K562 (cell line): ENCODE measurements around the gene ABCB9. TPM values are rescaled to one million over a fixed set of nuclear protein-coding genes. Genes with fewer than 3 reads are reported as not detected.

Experiments
- CHD1 ChIP-seq: fragments of 200-600 bp; sonication (generic); IDR thresholded peaks from one replicate; pipeline ENCODE4 v1.6.1; 2012; ENCODE audit warnings: mild to moderate bottlenecking, moderate library complexity, low read length, inconsistent platforms
- CREB1 ChIP-seq, 2 experiments: sonication (generic) in 1 of 2; formaldehyde crosslinking in 1 of 2; IDR thresholded peaks; 2 replicates each; pipeline versions ENCODE4 v1.6.1 to v1.8.0; 2012 to 2022; ENCODE audit warnings: inconsistent platforms in 1 of 2, mild to moderate bottlenecking in 1 of 2, missing genetic modification reagents in 1 of 2, moderate library complexity in 1 of 2
- ETV1 ChIP-seq: fragments of 450-650 bp; conservative IDR thresholded peaks from 2 replicates; pipeline ENCODE4 v1.6.1; 2016; ENCODE audit warnings: missing genetic modification characterization, control low read depth, low read depth, missing compliant biosample characterization
- NFE2 ChIP-seq: IDR thresholded peaks from 2 replicates; pipeline ENCODE4 v1.6.1; 2014; ENCODE audit warnings: antibody characterized with exemption, low read depth
- NFXL1 ChIP-seq: fragments of 450-650 bp; formaldehyde crosslinking; IDR thresholded peaks from 2 replicates; pipeline ENCODE4 v1.4.0; 2021; ENCODE audit warnings: mild to moderate bottlenecking
- SNRNP70 ChIP-seq: fragments of 200-400 bp; formaldehyde crosslinking; optimal IDR thresholded peaks from 2 replicates; pipeline ENCODE3; 2017; ENCODE audit warnings: low read depth, low read length
- STAT5A ChIP-seq: IDR thresholded peaks from 2 replicates; pipeline ENCODE4 v1.6.1; 2012; ENCODE audit warnings: low read length, inconsistent platforms, borderline replicate concordance
- XRCC4 ChIP-seq: IDR thresholded peaks from one replicate; pipeline ENCODE4 v1.6.1; 2011; ENCODE audit not compliant: insufficient read depth, insufficient read length; ENCODE audit errors: extremely low read depth
- YY1 ChIP-seq, 3 experiments: IDR thresholded peaks; 2 replicates each; pipeline ENCODE4 v1.6.1; 2011; ENCODE audit warnings: low read length in 2 of 3, mild to moderate bottlenecking in 2 of 3, moderate library complexity in 2 of 3, borderline replicate concordance in 1 of 3, control low read depth in 1 of 3, low read depth in 1 of 3; ENCODE audit not compliant: insufficient read depth in 3 of 3, insufficient replicate concordance in 2 of 3, control insufficient read depth in 1 of 3, insufficient read length in 1 of 3; ENCODE audit errors: extremely low read depth in 1 of 3
- polyA plus RNA-seq, 8 experiments: library from polyadenylated mRNA; depleted of rRNA in 4 of 8; stranded (reverse) in 5 of 8; unstranded in 3 of 8; fragments of >200 nt; fragmentation: Nextera tagmentation in 2 of 8; fragmentation: Illumina TruSeq in 1 of 8; extraction: Ambion mirVana in 2 of 8; extraction: Trizol in 1 of 8; gene quantifications; 2 replicates each; pipeline versions ENCODE4 v1.2.1 to v1.2.3, GENCODE V29; 2011 to 2014; ENCODE audit warnings: inconsistent platforms in 1 of 8, missing spikeins in 1 of 8
- total RNA-seq, 7 experiments: library from RNA; depleted of rRNA in 6 of 7; stranded (reverse); fragments of >200 nt in 6 of 7; fragmentation: Illumina TruSeq in 2 of 7; extraction: Trizol in 2 of 7; gene quantifications; 2 replicates each; pipeline versions ENCODE4 v1.2.1 to v1.2.3, GENCODE V29; 2011 to 2021; ENCODE audit warnings: low replicate concordance in 1 of 7
- TF ChIP-seq, protein P1 (sequence below): sonication (generic); formaldehyde crosslinking; IDR thresholded peaks from 2 replicates; pipeline ENCODE4 v1.5.0; 2020; ENCODE audit warnings: missing genetic modification reagents
- TF ChIP-seq, protein P2 (sequence below): sonication (generic); formaldehyde crosslinking; IDR thresholded peaks from 2 replicates; pipeline ENCODE4 v1.8.0; 2022; ENCODE audit warnings: mild to moderate bottlenecking, missing genetic modification reagents, borderline replicate concordance
- TF ChIP-seq, protein P3 (sequence below): fragments of 450-650 bp; IDR thresholded peaks from 2 replicates; pipeline ENCODE4 v1.6.1; 2016; ENCODE audit warnings: mild to moderate bottlenecking, moderate library complexity

The ABCB9 gene
- total and polyA plus RNA-seq, 9 of the 15 experiments (the other 6 are each of a cell fraction or from before 2014, with no cell fraction given) = 0.20 to 12.6 (median 6.2) TPM

DNA sequence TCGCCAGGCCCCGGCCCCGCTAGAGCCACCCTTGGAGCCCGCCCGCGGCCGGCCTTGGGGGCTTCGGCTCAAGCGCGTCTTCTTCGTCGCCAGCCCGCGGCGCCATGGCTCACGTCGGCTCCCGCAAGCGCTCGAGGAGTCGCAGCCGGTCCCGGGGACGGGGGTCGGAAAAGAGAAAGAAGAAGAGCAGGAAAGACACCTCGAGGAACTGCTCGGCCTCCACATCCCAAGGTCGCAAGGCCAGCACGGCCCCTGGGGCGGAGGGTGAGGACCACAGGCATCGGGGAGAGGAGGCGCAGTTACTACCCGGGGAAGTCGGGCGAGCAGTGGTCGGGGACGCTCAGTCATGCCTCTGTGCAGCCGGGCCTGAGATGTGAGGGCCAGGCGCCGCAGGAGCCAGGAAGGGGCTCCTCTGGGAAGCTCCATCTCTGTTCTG, 14.8 kb upstream of the ABCB9 start (continued):
- TF ChIP-seq NFXL1 (CRISPR knock-in tag) (no peak), ETV1 (no peak), SNRNP70 (peak; percentile 88), CHD1 (peak; percentile 49), CREB1 (IDR thresholded peaks at IDR 0.05) (no peak), CREB1 (CRISPR knock-in tag; IDR thresholded peaks at IDR 0.05) (peak; percentile 49; the same call in 1 of the 2 replicates), YY1 (IDR thresholded peaks at IDR 0.05; ENCODE audit: borderline replicate concordance in 1 of 3, control insufficient read depth in 1 of 3, extremely low read depth in 1 of 3, insufficient read depth in 3 of 3, insufficient read length in 1 of 3, insufficient replicate concordance in 2 of 3, low read depth in 1 of 3, low read length in 2 of 3) (peak in 2 of 3 experiments; percentile 14 to 58), STAT5A (no peak), XRCC4 (no peak), NFE2 (0 out of 2 replicates have a peak, but pooled peaks have one; percentile 2)
- TF ChIP-seq, protein P1, sequence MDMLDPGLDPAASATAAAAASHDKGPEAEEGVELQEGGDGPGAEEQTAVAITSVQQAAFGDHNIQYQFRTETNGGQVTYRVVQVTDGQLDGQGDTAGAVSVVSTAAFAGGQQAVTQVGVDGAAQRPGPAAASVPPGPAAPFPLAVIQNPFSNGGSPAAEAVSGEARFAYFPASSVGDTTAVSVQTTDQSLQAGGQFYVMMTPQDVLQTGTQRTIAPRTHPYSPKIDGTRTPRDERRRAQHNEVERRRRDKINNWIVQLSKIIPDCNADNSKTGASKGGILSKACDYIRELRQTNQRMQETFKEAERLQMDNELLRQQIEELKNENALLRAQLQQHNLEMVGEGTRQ (CRISPR knock-in tag) = no peak
- TF ChIP-seq, protein P2, sequence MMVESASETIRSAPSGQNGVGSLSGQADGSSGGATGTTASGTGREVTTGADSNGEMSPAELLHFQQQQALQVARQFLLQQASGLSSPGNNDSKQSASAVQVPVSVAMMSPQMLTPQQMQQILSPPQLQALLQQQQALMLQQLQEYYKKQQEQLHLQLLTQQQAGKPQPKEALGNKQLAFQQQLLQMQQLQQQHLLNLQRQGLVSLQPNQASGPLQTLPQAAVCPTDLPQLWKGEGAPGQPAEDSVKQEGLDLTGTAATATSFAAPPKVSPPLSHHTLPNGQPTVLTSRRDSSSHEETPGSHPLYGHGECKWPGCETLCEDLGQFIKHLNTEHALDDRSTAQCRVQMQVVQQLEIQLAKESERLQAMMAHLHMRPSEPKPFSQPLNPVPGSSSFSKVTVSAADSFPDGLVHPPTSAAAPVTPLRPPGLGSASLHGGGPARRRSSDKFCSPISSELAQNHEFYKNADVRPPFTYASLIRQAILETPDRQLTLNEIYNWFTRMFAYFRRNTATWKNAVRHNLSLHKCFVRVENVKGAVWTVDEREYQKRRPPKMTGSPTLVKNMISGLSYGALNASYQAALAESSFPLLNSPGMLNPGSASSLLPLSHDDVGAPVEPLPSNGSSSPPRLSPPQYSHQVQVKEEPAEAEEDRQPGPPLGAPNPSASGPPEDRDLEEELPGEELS (CRISPR knock-in tag) = 0 out of 2 replicates have a peak, but pooled peaks have one; percentile 30
- TF ChIP-seq, protein P3, sequence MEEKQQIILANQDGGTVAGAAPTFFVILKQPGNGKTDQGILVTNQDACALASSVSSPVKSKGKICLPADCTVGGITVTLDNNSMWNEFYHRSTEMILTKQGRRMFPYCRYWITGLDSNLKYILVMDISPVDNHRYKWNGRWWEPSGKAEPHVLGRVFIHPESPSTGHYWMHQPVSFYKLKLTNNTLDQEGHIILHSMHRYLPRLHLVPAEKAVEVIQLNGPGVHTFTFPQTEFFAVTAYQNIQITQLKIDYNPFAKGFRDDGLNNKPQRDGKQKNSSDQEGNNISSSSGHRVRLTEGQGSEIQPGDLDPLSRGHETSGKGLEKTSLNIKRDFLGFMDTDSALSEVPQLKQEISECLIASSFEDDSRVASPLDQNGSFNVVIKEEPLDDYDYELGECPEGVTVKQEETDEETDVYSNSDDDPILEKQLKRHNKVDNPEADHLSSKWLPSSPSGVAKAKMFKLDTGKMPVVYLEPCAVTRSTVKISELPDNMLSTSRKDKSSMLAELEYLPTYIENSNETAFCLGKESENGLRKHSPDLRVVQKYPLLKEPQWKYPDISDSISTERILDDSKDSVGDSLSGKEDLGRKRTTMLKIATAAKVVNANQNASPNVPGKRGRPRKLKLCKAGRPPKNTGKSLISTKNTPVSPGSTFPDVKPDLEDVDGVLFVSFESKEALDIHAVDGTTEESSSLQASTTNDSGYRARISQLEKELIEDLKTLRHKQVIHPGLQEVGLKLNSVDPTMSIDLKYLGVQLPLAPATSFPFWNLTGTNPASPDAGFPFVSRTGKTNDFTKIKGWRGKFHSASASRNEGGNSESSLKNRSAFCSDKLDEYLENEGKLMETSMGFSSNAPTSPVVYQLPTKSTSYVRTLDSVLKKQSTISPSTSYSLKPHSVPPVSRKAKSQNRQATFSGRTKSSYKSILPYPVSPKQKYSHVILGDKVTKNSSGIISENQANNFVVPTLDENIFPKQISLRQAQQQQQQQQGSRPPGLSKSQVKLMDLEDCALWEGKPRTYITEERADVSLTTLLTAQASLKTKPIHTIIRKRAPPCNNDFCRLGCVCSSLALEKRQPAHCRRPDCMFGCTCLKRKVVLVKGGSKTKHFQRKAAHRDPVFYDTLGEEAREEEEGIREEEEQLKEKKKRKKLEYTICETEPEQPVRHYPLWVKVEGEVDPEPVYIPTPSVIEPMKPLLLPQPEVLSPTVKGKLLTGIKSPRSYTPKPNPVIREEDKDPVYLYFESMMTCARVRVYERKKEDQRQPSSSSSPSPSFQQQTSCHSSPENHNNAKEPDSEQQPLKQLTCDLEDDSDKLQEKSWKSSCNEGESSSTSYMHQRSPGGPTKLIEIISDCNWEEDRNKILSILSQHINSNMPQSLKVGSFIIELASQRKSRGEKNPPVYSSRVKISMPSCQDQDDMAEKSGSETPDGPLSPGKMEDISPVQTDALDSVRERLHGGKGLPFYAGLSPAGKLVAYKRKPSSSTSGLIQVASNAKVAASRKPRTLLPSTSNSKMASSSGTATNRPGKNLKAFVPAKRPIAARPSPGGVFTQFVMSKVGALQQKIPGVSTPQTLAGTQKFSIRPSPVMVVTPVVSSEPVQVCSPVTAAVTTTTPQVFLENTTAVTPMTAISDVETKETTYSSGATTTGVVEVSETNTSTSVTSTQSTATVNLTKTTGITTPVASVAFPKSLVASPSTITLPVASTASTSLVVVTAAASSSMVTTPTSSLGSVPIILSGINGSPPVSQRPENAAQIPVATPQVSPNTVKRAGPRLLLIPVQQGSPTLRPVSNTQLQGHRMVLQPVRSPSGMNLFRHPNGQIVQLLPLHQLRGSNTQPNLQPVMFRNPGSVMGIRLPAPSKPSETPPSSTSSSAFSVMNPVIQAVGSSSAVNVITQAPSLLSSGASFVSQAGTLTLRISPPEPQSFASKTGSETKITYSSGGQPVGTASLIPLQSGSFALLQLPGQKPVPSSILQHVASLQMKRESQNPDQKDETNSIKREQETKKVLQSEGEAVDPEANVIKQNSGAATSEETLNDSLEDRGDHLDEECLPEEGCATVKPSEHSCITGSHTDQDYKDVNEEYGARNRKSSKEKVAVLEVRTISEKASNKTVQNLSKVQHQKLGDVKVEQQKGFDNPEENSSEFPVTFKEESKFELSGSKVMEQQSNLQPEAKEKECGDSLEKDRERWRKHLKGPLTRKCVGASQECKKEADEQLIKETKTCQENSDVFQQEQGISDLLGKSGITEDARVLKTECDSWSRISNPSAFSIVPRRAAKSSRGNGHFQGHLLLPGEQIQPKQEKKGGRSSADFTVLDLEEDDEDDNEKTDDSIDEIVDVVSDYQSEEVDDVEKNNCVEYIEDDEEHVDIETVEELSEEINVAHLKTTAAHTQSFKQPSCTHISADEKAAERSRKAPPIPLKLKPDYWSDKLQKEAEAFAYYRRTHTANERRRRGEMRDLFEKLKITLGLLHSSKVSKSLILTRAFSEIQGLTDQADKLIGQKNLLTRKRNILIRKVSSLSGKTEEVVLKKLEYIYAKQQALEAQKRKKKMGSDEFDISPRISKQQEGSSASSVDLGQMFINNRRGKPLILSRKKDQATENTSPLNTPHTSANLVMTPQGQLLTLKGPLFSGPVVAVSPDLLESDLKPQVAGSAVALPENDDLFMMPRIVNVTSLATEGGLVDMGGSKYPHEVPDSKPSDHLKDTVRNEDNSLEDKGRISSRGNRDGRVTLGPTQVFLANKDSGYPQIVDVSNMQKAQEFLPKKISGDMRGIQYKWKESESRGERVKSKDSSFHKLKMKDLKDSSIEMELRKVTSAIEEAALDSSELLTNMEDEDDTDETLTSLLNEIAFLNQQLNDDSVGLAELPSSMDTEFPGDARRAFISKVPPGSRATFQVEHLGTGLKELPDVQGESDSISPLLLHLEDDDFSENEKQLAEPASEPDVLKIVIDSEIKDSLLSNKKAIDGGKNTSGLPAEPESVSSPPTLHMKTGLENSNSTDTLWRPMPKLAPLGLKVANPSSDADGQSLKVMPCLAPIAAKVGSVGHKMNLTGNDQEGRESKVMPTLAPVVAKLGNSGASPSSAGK = 0 out of 2 replicates have a peak, but pooled peaks have one; percentile 9
